Endothelial cell of umbilical vein (primary cell): ENCODE measurements around the gene YAP1. TPM values are rescaled to one million over a fixed set of nuclear protein-coding genes. Genes with fewer than 3 reads are reported as not detected.

ENCODE experiments used
- BruUV-seq: library from RNA; stranded (reverse); fragments of 400-500 nt; replicated peaks from 2 replicates; lab custom pipeline; 2021; lab: Mats Ljungman, UMichigan
- CTCF ChIA-PET: fragments of 300-600, 350-600 bp; sonication (Branson Sonifier 250); formaldehyde crosslinking; loops from one replicate; lab custom pipeline; 2021; ENCODE audit warnings: antibody characterized with exemption, inconsistent platforms; lab: Charles Lee
- POLR2A ChIA-PET: fragments of 300-600, 350-600 bp; sonication (Branson Sonifier 250); formaldehyde crosslinking; loops from one replicate; lab custom pipeline; 2021; ENCODE audit warnings: antibody characterized with exemption, inconsistent platforms; lab: Charles Lee
- DNase-seq: peaks from one replicate; pipeline ENCODE4 v3.0.0-alpha.2; 2011; ENCODE audit warnings: low read depth, low spot score
- FAIRE-seq: peaks from 2 replicates; lab custom pipeline; 2011; peaks lifted over from hg19 to GRCh38; lab: Jason Lieb, UNC
- H2AFZ ChIP-seq: 2 replicates; pipeline ENCODE4 v1.6.0; 2012; ENCODE audit warnings: low read depth, low read length, control low read depth, inconsistent platforms
- H3K27ac ChIP-seq: 2 replicates; pipeline ENCODE4 v1.5.1; 2011; ENCODE audit warnings: low read depth, mild to moderate bottlenecking, control low read depth, low read length, moderate library complexity; ENCODE audit not compliant: insufficient read depth
- H3K27me3 ChIP-seq, 2 experiments: 2 replicates each; pipeline versions ENCODE4 v1.6.0 to v1.6.1; 2011; ENCODE audit warnings: low read length in 2 of 2, mixed read lengths in 1 of 2; ENCODE audit not compliant: control insufficient read depth in 2 of 2, insufficient read depth in 2 of 2
- H3K36me3 ChIP-seq, 2 experiments: 2 replicates in 1 of 2; 3 replicates in 1 of 2; pipeline ENCODE4 v1.5.1; 2011; ENCODE audit warnings: low read length in 2 of 2, mild to moderate bottlenecking in 1 of 2, moderate library complexity in 1 of 2; ENCODE audit not compliant: control insufficient read depth in 2 of 2, insufficient read depth in 2 of 2; ENCODE audit errors: extremely low read depth in 1 of 2
- H3K4me1 ChIP-seq: 3 replicates; pipeline ENCODE4 v1.5.1; 2011; ENCODE audit warnings: mild to moderate bottlenecking, low read length; ENCODE audit not compliant: control insufficient read depth, insufficient read depth; ENCODE audit errors: extremely low read depth
- H3K4me2 ChIP-seq: 2 replicates; pipeline ENCODE4 v1.6.1; 2011; ENCODE audit warnings: low read length, control low read depth, mixed read lengths; ENCODE audit not compliant: insufficient read depth
- H3K4me3 ChIP-seq, 3 experiments: fragments of 200-600 bp in 1 of 3; sonication (generic), shearing (Covaris generic) in 1 of 3; replicated peaks in 1 of 3; 2 replicates each; pipeline ENCODE4 v1.5.1; 2011 to 2016; ENCODE audit warnings: control low read depth in 3 of 3, low read length in 3 of 3, mild to moderate bottlenecking in 2 of 3, inconsistent platforms in 1 of 3, low read depth in 1 of 3, moderate library complexity in 1 of 3; ENCODE audit not compliant: insufficient read depth in 1 of 3
- H3K79me2 ChIP-seq: 2 replicates; pipeline ENCODE4 v1.6.0; 2012; ENCODE audit warnings: low read length, inconsistent platforms; ENCODE audit not compliant: control insufficient read depth, insufficient read depth
- H3K9ac ChIP-seq: replicated peaks from 2 replicates; pipeline ENCODE3; 2011; ENCODE audit warnings: low read length, control low read depth; ENCODE audit not compliant: insufficient read depth; ENCODE audit errors: extremely low read depth
- H3K9me1 ChIP-seq: replicated peaks from 3 replicates; pipeline ENCODE4 v1.6.0; 2011; ENCODE audit warnings: mild to moderate bottlenecking, low read length; ENCODE audit not compliant: control insufficient read depth, insufficient read depth; ENCODE audit errors: extremely low read depth
- H3K9me3 ChIP-seq: replicated peaks from 2 replicates; pipeline ENCODE4 v1.5.1; 2012; ENCODE audit warnings: low read length, inconsistent platforms; ENCODE audit not compliant: control insufficient read depth, insufficient read depth
- H4K20me1 ChIP-seq: replicated peaks from 2 replicates; pipeline ENCODE3; 2011; ENCODE audit warnings: mild to moderate bottlenecking, low read length; ENCODE audit not compliant: control insufficient read depth, insufficient read depth; ENCODE audit errors: extremely low read depth
- EZH2 ChIP-seq: IDR thresholded peaks from 2 replicates; pipeline ENCODE4 v1.6.1; 2012; ENCODE audit warnings: borderline replicate concordance, low read depth, mild to moderate bottlenecking, moderate library complexity, low read length, inconsistent platforms; ENCODE audit not compliant: severe bottlenecking
- FOS ChIP-seq: IDR thresholded peaks from 2 replicates; pipeline ENCODE4 v1.6.1; 2011; ENCODE audit warnings: mild to moderate bottlenecking, low read length, moderate library complexity, borderline replicate concordance; ENCODE audit not compliant: insufficient read depth
- GATA2 ChIP-seq: IDR thresholded peaks from 2 replicates; pipeline ENCODE4 v1.7.0; 2011; ENCODE audit warnings: low read depth, mild to moderate bottlenecking, moderate library complexity, mixed read lengths, low read length; ENCODE audit not compliant: insufficient read length, insufficient read depth
- JUN ChIP-seq: IDR thresholded peaks from 2 replicates; pipeline ENCODE4 v1.6.1; 2011; ENCODE audit warnings: borderline replicate concordance, low read depth; ENCODE audit not compliant: insufficient read length, insufficient read depth
- MYC ChIP-seq: IDR thresholded peaks from one replicate; pipeline ENCODE4 v1.6.1; 2011; ENCODE audit warnings: mild to moderate bottlenecking, low read depth, low read length
- POLR2A ChIP-seq: IDR thresholded peaks from 2 replicates; pipeline ENCODE4 v1.6.1; 2012; ENCODE audit warnings: low read depth, mild to moderate bottlenecking, control low read depth, low read length
- POLR2AphosphoS5 ChIP-seq: IDR thresholded peaks from 2 replicates; pipeline ENCODE4 v1.6.1; 2012; ENCODE audit warnings: low read depth, mild to moderate bottlenecking, control low read depth, low read length, moderate library complexity; ENCODE audit not compliant: insufficient read depth
- dilution Hi-C: fragments of 300-500 bp; cut with MboI; formaldehyde crosslinking; loops from one replicate; pipeline ENCODE4 v1.15.0; 2019; ENCODE audit warnings: low sequenced_read_pairs; ENCODE audit not compliant: extremely low pct_ligation_motif_present
- intact Hi-C: fragments of 100-400 bp; cut with micrococcal nuclease; formaldehyde crosslinking; loops from one replicate; pipeline ENCODE4 v1.10.0; 2022
- polyA plus RNA-seq, 4 experiments: library from polyadenylated mRNA; depleted of rRNA in 3 of 4; stranded (reverse) in 3 of 4; unstranded in 1 of 4; fragments of >200 nt; gene quantifications; 2 replicates each; pipeline versions ENCODE4 v1.2.1 to v1.2.3, GENCODE V29; 2011 to 2012; ENCODE audit warnings: missing spikeins in 1 of 4
- total RNA-seq: library from RNA; stranded (reverse); gene quantifications from 2 replicates; pipeline ENCODE4 v1.2.3, GENCODE V29; 2021
- TF ChIP-seq, protein P1 (sequence below): IDR thresholded peaks from 2 replicates; pipeline ENCODE4 v1.6.1; 2011; ENCODE audit not compliant: insufficient read depth, insufficient read length
- TF ChIP-seq, protein P2 (sequence below), 2 donors: IDR thresholded peaks; 1 replicate in 1 of 2; 2 replicates in 1 of 2; pipeline ENCODE4 v1.5.1; 2011; ENCODE audit warnings: low read length in 2 of 2, mild to moderate bottlenecking in 2 of 2, moderate library complexity in 2 of 2, control low read depth in 1 of 2, inconsistent platforms in 1 of 2, low read depth in 1 of 2; ENCODE audit not compliant: insufficient read depth in 1 of 2; ENCODE audit errors: extremely low read depth in 1 of 2

Gene YAP1
- total and polyA plus RNA-seq, 2 donors (not counting 3 experiments of a cell fraction or from before 2014, with no cell fraction given), result 32.6 to 48.9 TPM

DNA sequence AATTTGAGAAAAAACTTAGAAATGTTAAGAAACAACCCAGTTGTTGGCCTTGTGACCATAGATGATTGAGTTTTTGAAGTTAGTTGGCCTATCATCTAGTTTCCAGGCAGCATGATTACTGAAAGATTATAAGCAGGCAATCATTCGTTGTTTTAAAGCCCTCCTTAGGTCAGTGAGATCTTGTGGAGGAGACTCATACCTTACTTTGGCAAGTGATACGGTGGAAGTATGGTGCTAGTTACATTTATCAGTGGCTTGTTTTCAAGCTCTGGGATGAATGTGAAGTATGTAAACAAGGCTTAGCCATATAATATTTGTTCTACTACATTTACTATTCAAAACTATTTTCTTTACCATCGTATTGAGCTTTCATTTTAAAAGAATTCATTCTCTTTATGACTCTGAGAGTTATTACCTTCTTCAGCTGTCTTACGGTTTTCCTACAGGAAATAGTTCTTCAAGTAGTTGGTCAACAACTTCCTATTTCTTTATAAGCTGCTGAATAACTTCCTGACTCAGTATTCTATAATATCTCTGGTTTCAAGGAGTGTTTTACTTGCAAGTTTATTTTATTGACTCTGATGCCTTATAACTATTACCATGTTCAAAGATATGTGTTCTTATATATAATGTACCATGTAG lies 7.3 kb downstream of the YAP1 start:
- Histone ChIP-seq H3K36me3 (peaks cover 3 to 4% of the 10 kb centered on the region in 2 experiments), H3K4me1 (peaks cover 9% of the 10 kb centered on the region), H3K9me1 (no peaks in the 10 kb centered on the region), H3K9me3 (no peaks in the 10 kb centered on the region), H3K27ac (no peak overlapping the region), H3K27me3 (peaks cover 6 to 44% of the 10 kb centered on the region in 2 experiments), H3K4me3 (no peak overlapping the region), H2AFZ (no peak overlapping the region), H3K79me2 (peaks cover 3% of the 10 kb centered on the region), H4K20me1 (peaks cover 44% of the 10 kb centered on the region), H3K4me2 (peak overlapping the region; percentile 7), H3K9ac (no peak overlapping the region)
- intact Hi-C loops, result loop anchor here (10.0 kb wide), 1 partner anchor 677 kb away; the partner anchor contains the start of gene MMP1
- no TSS peak for BruUV-seq
- ChIA-PET POLR2A (interaction anchor here (0.7 kb wide), 1 partner anchor 53 kb away, joined by 3 read pairs; no protein-coding TSS in a partner anchor), CTCF (interaction anchor here (1.3 to 1.8 kb wide), 3 partner anchors 57 to 110 kb away, joined by 3 to 6 read pairs (median 3); no protein-coding TSS in a partner anchor)
- no peak for TF ChIP-seq JUN
- peak; percentile 16 for TF ChIP-seq FOS
- peak; percentile 30 for TF ChIP-seq POLR2AphosphoS5
- dilution Hi-C loops, result no loop called here
- DNase-seq (peak; percentile 43), FAIRE-seq (peak; percentile 81)

DNA sequence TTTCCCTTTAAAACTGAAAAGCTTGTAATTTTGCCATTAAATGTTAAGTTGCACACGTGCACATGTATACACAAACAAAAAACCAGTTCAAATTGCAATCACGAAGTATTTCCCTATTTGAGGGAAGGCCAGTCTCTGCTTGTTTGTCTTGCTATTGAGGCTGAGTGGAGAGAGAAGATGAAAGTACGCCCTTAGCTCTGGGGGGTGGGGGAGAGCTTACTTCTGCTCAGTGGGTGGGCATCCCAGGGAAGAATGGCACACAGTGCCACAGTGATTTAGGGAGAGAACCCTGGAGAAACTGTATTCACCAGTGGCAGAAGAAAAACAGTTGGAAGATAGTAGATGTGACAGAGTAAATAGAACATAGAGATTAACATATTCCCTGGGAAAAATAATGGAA lies 8.7 kb downstream of the YAP1 start:
- peaks cover 8% of the 10 kb centered on the region for H3K4me1 ChIP-seq
- H3K4me2 ChIP-seq, result no peak overlapping the region
- no peaks in the 10 kb centered on the region for H3K9me3 ChIP-seq
- H3K9ac ChIP-seq, result no peak overlapping the region
- POLR2A ChIA-PET, result interaction anchor here (0.6 kb wide), 1 partner anchor 21 kb away, joined by 3 read pairs; no protein-coding TSS in a partner anchor
- intact Hi-C loops (loop anchor here (10.0 kb wide), 1 partner anchor 676 kb away; the partner anchor contains the start of gene MMP1), dilution Hi-C loops (no loop called here)
- no peak for DNase-seq
- CTCF ChIA-PET, result interaction anchor here (1.0 to 1.8 kb wide), 3 partner anchors 9 to 169 kb away, joined by 3 to 6 read pairs (median 4); no protein-coding TSS in a partner anchor
- BruUV-seq, result no TSS peak
- H3K27me3 ChIP-seq, result peaks cover 6 to 41% of the 10 kb centered on the region in 2 experiments
- peaks cover 2% of the 10 kb centered on the region for H3K79me2 ChIP-seq
- peaks cover 3 to 4% of the 10 kb centered on the region in 2 experiments for H3K36me3 ChIP-seq
- TF ChIP-seq GATA2, result no peak
- no peak for TF ChIP-seq EZH2
- no peak for TF ChIP-seq JUN
- no peak for TF ChIP-seq FOS
- TF ChIP-seq, protein P1, sequence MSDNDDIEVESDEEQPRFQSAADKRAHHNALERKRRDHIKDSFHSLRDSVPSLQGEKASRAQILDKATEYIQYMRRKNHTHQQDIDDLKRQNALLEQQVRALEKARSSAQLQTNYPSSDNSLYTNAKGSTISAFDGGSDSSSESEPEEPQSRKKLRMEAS, result no peak
- no peak for TF ChIP-seq POLR2A
- no peak for TF ChIP-seq MYC
- TF ChIP-seq, protein P2, sequence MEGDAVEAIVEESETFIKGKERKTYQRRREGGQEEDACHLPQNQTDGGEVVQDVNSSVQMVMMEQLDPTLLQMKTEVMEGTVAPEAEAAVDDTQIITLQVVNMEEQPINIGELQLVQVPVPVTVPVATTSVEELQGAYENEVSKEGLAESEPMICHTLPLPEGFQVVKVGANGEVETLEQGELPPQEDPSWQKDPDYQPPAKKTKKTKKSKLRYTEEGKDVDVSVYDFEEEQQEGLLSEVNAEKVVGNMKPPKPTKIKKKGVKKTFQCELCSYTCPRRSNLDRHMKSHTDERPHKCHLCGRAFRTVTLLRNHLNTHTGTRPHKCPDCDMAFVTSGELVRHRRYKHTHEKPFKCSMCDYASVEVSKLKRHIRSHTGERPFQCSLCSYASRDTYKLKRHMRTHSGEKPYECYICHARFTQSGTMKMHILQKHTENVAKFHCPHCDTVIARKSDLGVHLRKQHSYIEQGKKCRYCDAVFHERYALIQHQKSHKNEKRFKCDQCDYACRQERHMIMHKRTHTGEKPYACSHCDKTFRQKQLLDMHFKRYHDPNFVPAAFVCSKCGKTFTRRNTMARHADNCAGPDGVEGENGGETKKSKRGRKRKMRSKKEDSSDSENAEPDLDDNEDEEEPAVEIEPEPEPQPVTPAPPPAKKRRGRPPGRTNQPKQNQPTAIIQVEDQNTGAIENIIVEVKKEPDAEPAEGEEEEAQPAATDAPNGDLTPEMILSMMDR (IDR thresholded peaks at IDR 0.05; ENCODE audit: extremely low read depth in 1 of 2, insufficient read depth in 1 of 2, low read depth in 1 of 2, low read length in 2 of 2), result no peak
- TF ChIP-seq POLR2AphosphoS5, result no peak
- no peak overlapping the region for H3K27ac ChIP-seq
- H3K9me1 ChIP-seq, result no peaks in the 10 kb centered on the region
- H2AFZ ChIP-seq, result no peak overlapping the region
- no peak for FAIRE-seq
- no peak overlapping the region for H3K4me3 ChIP-seq
- H4K20me1 ChIP-seq, result peaks cover 45% of the 10 kb centered on the region
